Skeletal muscle cell (primary cell): Measurements from ENCODE around the gene CGNL1.

ENCODE experiments used
- DNase-seq: peaks from one replicate; pipeline ENCODE4 v3.0.0-alpha.2; 2010; ENCODE audit warnings: low read depth
- H3K4me3 ChIP-seq: 2 replicates; pipeline ENCODE4 v1.5.1; 2011; ENCODE audit warnings: low read depth, mild to moderate bottlenecking, control low read depth, low read length, moderate library complexity

The CGNL1 gene

DNA sequence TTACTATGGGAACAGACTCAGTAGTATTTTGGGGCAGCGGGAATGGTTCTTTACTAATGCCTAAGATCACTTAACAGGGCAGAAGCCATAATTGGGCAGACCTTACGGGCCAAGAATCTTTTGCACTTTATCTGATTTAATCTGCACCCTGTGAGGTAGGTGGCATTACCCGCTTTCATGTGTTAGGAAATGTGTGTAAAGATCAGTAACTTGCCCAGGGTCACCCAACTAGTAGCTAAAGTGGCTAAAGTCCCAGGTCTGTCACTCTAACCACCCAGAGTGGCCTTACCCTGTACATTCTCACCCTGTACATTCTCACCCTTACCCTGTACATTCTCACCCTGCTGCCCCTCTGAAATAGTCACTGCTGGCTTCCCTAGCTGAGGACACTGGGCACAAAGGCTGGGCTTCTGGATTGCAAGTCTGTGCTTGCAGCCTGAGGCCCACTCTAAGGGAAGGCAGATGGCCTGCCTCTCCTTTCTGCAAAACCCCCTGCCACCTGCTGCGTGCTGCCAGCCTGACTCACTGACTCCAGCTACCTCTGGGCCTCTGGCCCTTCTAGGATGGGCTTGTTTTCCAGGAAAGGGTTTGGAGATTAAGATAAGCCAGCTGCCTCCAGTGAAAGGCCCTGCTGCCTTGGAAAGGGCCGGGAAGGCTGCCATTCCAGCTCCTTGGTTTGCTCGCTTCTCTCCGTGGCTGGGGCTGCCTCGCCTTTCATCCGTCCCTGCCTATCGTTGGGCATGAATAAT lies 177.9 kb downstream of the CGNL1 start:
- H3K4me3 ChIP-seq = no peak overlapping the region
- DNase-seq = no peak

DNA sequence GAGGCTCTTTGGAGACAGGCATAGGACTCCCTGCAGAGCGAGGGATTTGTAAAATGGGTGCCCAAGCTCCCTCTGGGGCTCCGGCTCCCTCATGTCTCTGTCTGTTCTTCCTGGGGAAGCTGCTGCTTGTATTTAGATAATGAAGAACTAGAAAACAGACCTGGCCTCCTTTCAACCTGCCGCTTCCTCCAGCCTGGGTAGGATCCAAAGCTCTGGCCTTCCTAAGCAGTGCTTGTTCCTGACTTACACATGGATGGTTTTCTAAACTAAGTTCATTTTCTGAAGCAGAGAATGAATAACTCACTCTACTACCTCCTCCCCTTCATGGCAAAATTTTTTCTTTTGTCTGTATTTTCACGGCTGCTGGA lies 178.5 kb downstream of the CGNL1 start:
- DNase-seq = no peak
- no peak overlapping the region for H3K4me3 ChIP-seq

DNA sequence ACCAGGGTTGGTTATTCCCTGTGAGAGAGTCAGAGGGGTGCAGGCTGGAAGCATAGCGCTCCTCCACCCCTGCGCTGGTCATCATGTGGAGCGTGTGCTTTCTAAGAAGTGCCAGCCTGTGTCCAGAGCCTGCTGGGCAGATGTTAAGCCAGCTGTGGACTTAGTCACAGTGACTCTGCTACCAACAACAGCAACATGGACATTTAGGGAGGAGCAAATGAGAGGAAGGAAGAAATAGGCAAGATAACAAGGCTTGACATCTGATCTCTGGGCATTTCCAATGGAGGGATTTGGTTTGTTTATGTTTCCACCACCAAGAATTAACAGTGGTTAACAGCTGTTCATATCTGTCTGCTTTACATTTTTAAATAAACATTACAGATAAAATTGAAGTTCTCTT lies 179.0 kb downstream of the CGNL1 start:
- no peak overlapping the region for H3K4me3 ChIP-seq
- DNase-seq = peak; percentile 34

DNA sequence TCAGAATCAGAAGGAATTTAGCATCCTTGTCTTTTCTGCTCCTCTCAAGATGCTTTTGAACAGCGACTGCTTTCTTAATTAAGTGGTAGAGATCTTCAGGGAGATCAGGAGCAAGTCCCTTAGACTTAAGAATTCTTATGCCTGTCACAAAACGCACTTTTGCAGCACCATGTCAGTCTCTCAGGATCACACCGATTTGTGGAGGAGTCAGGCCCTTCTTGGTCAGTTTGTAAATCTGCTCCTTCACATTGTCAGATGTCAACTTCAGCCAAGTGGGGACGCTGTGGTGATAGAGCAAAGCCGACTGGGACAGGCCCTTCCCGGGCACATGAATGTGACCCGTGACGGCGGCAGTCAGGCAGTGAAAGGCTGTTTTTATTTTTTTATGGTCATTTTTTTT lies 179.7 kb downstream of the CGNL1 start:
- H3K4me3 ChIP-seq = no peak overlapping the region

DNA sequence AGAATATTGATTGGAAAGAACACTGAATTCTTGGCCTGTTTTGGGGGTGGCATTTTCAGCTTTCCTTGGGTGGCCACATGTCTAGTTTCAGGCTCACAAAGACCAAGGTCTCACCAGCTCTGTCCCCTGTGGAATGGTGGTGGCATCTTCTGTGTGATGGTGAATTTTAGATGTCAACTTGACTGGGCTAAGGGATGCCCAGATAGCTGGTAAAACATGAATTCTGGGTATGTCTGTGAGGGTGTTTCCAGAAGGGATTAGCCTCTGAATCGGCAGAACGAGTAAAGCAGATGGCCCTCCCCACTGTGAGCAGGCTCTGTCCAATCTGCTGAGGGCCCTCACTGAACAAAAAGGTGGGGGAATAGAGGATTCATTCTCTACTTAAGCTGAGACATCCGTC lies 181.0 kb downstream of the CGNL1 start:
- no peak overlapping the region for H3K4me3 ChIP-seq
- DNase-seq = no peak

More for the DNA sequence above, 179.7 kb downstream of the CGNL1 start:
- DNase-seq = no peak

DNA sequence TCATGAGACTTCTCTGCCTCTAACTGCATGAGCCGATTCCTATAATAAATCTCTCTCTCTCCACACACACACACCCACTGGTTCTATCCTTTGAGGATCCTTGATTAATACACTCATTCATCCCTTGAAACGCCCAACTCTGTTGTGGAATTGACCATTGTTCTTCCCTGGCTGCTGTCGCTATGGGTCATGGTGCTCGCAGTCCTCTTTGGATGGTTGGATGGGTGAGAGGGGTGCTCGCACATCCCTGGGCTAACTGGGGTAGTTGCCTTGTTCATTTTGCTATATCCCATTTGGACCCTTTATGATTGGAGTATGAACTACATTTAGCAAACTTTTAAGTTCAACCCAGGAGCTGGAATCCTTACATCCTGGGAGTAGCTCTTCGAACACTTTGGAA lies 181.5 kb downstream of the CGNL1 start:
- H3K4me3 ChIP-seq = no peak overlapping the region
- DNase-seq = no peak

DNA sequence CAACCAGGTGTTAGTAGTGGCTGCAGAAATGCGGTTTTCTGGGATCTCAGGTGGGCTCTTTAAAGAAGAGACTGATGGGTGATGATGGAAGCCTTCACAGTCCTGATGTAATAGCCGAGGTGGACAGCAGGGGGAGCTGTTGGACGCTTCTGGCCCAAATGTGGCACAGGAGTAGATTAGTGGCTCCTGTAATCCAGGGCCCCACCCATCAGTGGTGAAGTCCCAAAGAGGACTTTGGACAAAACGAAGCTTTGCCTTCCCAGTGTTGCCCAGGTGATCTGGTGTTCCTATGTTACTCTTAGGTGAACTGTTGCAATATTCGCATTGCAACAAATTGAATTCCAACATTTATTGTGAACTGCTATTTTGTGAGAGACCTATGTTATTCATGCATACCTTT lies 183.6 kb downstream of the CGNL1 start:
- H3K4me3 ChIP-seq = no peak overlapping the region
- DNase-seq = no peak

DNA sequence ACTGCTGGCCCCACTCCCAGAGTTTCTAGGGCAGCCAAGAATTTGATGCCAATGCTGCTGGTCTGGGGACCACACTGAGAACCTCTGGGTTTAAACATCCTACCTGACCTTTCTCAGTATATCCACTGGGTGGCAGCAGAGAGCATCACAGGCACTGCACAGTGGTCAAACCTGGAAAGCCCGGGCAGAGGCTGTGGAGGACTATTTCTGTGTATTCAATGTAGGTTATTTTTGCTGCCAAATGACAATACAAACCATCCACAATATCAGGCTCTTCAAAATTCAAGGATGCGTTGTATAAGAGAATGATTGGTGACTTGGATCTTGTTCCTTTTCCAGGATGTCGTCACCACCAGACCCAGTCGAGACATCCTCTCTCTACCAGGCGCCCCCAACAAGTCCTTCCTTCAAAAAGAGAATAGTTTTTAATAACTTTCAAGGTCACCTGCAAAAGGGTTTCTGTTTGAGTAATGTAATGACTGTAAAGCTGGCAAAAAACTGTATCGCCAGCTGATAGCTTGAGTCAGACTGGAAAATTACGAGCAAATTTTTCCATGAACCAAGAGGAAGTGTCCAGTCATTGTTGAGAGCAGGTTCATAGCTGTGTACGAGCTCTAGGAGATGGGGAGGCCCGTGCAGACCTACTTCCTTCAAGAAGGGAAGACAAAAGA lies 184.9 kb downstream of the CGNL1 start:
- H3K4me3 ChIP-seq = no peak overlapping the region
- no peak for DNase-seq

DNA sequence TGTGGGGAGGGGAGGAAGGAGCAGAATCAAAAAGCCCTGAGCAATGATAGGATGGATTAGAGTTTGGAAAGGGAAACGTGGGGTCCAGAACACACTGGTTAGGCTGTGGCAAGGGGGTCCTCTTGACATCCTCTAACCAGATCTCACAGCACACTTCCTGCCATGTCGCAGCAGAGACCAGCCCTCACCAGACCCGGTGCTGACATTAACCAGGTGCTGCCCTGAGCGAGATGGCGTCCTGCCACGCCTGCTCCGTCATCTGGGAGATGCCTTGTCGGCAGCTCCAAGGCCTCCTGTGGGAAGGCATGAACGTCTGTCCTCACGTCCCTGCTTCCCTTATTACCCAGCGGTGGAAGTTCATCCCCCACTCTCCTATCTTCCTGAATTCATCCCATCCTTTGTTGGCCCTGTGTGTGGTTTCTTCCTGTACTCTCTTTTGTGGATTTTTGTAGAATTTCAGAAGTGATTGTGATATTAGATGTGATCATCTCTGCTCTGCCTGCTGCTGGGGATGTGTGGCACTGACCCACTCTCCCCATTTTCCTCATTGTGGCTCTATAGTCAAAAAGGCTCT lies 186.0 kb downstream of the CGNL1 start:
- H3K4me3 ChIP-seq = no peak overlapping the region
- DNase-seq = no peak

DNA sequence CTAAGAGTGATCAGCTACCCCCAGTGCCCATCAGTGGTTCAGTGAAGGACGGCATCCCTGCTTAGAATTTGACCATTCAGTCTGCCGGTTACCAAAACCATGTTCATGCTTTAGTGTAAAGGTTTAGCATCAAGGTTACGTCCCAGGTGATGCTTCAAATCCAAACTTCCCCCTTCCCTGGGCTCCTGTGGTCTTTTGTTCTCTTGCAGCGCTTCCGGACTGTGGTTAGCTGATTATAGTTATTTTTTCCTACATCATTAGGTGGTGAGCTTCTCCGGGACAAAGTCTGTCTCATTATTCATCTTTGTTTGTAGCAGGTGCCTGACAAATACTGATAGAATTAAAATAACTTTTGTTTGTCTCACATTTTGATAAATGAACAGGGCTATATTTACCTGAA lies 187.1 kb downstream of the CGNL1 start:
- DNase-seq = no peak
- H3K4me3 ChIP-seq = no peak overlapping the region

DNA sequence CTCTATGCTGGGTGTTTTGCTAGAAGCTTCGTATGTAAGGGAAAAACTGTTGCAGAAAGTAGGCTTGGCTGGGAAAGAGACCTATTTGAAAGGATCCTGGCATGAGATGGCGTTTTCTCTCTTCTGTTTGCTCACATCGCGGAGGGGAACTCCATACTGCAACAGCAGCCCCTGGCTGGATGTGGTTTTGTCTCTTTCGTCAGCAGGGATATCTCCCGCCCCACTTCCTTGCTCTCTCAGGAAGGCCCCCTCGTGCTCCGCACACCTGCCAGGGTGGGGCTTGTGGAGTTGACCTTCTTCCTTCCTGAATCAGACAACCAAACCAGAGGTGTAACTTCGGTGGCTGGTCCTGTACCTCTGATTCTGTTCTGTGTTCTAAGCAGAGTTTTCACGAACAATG lies 189.0 kb downstream of the CGNL1 start:
- no peak for DNase-seq
- no peak overlapping the region for H3K4me3 ChIP-seq

DNA sequence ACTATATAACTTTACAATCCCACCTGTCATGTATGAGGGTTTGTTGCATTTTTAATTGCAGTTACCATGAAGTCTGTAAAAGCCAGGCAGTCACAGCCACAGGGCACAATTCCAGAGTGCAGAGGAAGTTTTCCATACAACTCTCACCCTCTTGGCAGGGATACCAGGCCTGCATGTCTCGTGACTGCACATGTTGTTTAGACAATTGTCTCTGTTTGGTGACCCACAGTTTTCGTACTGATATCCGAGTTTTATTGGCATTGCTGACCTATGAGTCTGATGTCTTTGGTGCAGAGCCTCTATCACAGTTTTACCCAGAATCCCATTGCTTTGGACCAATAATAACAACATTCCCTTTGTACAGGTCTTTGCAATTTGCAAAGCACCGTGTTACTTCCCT lies 190.5 kb downstream of the CGNL1 start:
- no peak for DNase-seq

DNA sequence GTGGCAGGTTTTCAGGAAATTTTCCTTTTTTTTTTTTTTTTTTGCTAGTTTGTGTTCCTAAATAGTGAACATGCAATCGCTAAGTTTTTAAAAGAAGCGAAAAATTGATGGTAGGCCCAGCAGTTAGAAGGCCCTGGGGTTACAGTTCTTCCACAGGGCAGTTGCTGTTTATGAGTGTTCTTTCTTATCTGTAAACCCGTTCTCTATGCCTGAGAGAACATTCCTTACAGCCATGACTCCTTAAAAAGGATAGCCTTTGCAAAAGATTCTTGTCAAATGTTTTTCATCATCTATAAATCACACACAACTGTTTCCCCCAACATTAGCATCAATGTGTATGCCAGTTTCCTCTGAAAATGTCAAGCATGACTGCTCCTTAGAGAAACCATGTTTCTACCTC lies 191.6 kb downstream of the CGNL1 start:
- no peak for DNase-seq
- no peak overlapping the region for H3K4me3 ChIP-seq

More for the DNA sequence above, 190.5 kb downstream of the CGNL1 start:
- no peak overlapping the region for H3K4me3 ChIP-seq

DNA sequence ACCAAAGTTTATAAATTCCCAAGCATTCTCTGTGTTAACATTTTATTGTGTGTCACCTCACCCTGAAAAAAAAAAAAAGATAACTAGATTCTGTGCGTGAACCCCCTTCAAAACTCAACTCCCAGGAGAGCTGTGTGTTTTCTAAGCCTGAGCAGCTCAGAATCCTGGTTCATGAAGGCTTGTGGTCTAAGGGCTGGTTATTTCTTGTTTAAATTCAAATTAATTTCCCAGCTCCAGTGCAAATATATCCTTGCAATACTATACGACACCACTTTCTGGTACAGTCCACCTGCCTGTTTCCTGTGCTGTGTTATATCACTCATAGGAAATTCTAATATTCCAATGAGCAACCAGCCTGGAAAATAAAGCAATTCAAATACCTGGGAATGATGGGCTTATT lies 192.0 kb downstream of the CGNL1 start:
- no peak for DNase-seq
- H3K4me3 ChIP-seq = no peak overlapping the region

DNA sequence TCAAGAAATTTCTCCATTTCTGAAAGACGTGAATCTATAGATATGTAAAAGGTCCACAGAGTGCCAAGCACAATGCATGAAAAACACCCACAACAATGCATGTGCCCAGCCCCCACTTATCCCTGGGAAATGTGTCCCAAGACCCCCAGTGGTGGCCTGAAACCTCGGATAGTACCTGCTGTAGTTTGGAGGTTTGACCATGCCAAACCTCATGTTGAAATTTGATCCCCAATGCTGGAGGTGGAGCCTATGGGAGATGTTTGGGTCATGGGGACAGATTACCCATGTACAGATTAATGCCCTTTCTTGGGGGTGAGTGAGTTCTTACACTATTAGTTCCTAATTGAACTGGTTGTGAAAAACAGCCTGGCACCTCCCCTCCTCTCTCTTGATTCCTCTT lies 194.0 kb downstream of the CGNL1 start:
- no peak overlapping the region for H3K4me3 ChIP-seq
- no peak for DNase-seq

DNA sequence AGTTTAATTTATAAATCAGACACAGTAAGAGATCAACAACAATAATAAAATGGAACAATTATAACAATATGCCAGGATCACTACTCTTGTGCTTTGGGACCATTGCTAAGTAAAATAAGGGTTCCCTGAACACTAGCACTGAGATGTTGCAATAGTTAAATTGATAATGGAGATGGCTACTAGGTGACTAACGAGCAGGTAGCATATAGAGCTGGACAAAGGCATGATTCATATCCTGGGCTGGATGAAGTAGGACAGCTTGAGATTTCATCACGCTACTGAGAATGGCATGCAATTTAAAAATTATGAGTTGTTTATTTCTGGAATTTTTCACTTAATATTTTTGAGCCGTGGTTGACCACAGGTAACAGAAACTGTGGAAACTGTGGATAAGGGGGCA lies 194.7 kb downstream of the CGNL1 start:
- H3K4me3 ChIP-seq = no peak overlapping the region
- no peak for DNase-seq

DNA sequence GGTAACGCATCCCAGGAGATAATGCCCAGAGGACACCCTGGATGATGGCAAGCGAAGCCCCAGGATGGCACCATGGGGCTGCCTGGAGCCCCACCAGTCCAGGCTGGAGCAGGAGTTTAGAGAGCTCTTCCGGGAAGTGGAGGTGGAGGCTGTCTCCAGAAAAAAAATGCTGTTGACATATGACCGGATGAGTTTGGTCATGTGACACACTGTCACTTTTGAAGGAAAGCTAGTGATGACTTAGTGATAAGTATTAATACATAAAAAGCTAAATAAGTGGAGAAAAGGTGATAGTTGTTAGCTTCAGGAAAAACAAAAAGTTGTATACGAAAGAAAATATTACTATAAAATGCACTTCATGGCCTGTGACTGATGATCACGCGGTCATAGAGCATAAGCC lies 195.4 kb downstream of the CGNL1 start:
- H3K4me3 ChIP-seq = no peak overlapping the region
- DNase-seq = no peak

DNA sequence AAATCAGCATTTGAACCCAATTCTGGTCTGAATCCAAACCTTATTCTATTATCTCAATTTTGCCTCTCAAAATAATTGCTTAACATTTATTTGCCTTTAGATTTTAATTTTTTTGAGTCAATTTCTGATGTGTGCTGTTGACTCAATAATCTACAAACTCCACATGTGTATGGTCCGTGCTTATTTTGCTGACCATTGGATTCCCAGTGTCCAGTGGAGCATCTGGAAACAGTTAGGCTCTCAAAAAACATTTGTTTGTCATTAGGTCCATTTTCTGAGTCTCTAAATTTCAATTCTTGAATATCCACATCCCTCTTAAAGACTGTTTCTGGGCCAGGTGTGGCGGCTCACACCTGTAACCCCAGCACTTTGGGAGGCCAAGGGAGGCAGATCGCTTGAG lies 196.2 kb downstream of the CGNL1 start:
- H3K4me3 ChIP-seq = no peak overlapping the region
- DNase-seq = no peak

DNA sequence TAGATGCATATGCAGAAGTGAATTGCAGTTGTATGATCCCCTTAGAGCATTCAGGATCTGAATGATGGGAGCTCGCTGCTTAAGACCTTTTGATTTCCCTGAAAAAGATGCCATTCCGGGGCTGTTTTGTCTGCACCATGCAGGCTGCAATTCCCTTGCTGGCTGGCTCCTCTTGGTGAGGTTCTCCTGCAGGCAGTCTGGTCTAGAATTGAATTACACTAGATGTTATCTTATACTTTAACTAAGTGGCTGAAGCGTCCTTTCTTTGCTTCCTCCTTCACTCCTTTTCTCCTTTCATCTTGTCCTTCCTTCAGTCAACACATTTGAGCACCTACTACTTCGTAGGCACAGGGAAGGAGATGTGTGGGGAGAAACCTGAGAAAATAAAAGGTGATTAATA lies 196.8 kb downstream of the CGNL1 start:
- no peak overlapping the region for H3K4me3 ChIP-seq
- DNase-seq = no peak

DNA sequence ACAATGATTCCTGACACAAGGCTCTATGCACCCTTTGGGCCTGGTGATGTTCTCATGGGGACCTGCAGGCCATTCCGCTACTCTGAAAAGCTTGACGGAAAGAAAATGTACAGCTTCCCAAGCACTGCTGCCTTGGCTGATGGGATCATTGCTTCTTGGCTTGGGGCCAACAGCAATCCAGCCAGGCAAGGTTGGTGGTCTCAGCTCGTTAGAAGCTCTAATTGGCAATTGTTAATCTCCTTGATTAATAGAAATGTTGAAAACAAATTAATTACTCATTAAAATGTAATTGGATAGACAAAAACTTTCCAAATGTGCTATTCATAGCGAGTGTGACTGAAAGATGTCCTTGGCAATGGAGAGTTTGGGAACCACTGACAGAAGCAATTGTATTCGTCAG lies 199.1 kb downstream of the CGNL1 start:
- no peak for DNase-seq
- no peak overlapping the region for H3K4me3 ChIP-seq

DNA sequence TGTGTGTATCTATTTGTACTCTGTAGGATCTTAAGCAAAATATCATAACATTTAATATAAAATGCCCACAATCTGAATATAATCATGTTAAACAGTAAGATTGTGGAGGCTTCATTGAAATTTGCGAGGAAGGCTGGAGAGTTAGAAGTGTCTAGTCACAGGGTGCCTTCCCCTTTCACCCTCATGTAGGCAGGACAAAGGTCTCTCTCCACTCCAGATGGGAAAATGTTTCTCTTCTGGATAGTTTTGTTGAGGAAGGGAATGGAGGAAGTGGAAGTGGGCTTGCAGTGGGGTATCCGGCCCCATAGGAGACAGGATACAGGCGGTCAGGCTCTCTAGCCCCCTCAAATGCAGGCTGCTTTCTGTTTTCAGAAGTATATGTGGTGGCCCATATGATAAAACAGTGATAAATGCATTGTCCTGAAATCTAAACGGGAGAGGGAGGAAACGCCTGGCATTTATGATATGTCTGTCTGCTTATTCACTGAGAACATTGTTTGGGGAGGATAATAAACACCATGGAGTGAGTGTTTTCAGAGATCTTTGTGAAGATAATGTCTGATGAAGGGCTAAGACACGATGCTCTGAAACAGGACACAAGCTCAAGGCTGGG lies 202.1 kb downstream of the CGNL1 start:
- DNase-seq = no peak
- H3K4me3 ChIP-seq = no peak overlapping the region
